ENCODE measurements around the gene EPHB4. TPM values are rescaled to one million over a fixed set of nuclear protein-coding genes. Genes with fewer than 3 reads are reported as not detected.
"Not testable (repeated sequence)": the region's sequence is repeated elsewhere in the genome, so short reads cannot be mapped to it uniquely, and the experiment has no call there.

The EPHB4 gene
- total and polyA plus RNA-seq, 2 experiments from 2014 or later: 29.5 to 53.6 TPM

- DNase-seq (ENCODE audit: low read depth in 1 of 2, low spot score in 1 of 2): no peak
- no peak overlapping the region for H3K27ac ChIP-seq
- H3K27me3 ChIP-seq: no peaks in the 10 kb centered on the region
- TF ChIP-seq CTCF (IDR thresholded peaks at IDR 0.05; ENCODE audit: low read depth, low read length): no peak
- H3K9me3 ChIP-seq (ENCODE audit: low read depth): no peaks in the 10 kb centered on the region
- H3K4me3 ChIP-seq: no peak overlapping the region
- no peaks in the 10 kb centered on the region for H3K4me1 ChIP-seq (ENCODE audit: low read depth)
- H3K36me3 ChIP-seq: no peaks in the 10 kb centered on the region
Observed at GRCh38 chr7:100764841-100765240, 62.5 kb downstream of the EPHB4 start.

- H3K36me3 ChIP-seq: no peaks in the 10 kb centered on the region
- H3K4me1 ChIP-seq (ENCODE audit: low read depth): no peaks in the 10 kb centered on the region
- H3K4me3 ChIP-seq: no peak overlapping the region
- H3K27me3 ChIP-seq: no peaks in the 10 kb centered on the region
- TF ChIP-seq CTCF (IDR thresholded peaks at IDR 0.05; ENCODE audit: low read depth, low read length): no peak
- H3K9me3 ChIP-seq (ENCODE audit: low read depth): no peaks in the 10 kb centered on the region
- H3K27ac ChIP-seq: no peak overlapping the region
- no peak for DNase-seq (ENCODE audit: low read depth in 1 of 2, low spot score in 1 of 2)
Observed at GRCh38 chr7:100763556-100764140, 63.7 kb downstream of the EPHB4 start.

GRCh38 chr7:100762841-100763240 lies 64.5 kb downstream of the EPHB4 start:
- not testable (repeated sequence) for H3K9me3 ChIP-seq (ENCODE audit: low read depth); DNase-seq (ENCODE audit: low read depth in 1 of 2, low spot score in 1 of 2); H3K27ac ChIP-seq; H3K36me3 ChIP-seq; H3K4me1 ChIP-seq (ENCODE audit: low read depth); H3K4me3 ChIP-seq; H3K27me3 ChIP-seq

GRCh38 chr7:100759357-100760171 lies 67.8 kb downstream of the EPHB4 start:
- Histone ChIP-seq H3K27me3 (no peaks in the 10 kb centered on the region), H3K9me3 (ENCODE audit: low read depth) (no peaks in the 10 kb centered on the region), H3K4me3 (no peak overlapping the region), H3K4me1 (ENCODE audit: low read depth) (no peaks in the 10 kb centered on the region), H3K27ac (no peak overlapping the region), H3K36me3 (no peaks in the 10 kb centered on the region)
- no peak for DNase-seq (ENCODE audit: low read depth in 1 of 2, low spot score in 1 of 2)
- no peak for TF ChIP-seq CTCF (IDR thresholded peaks at IDR 0.05; ENCODE audit: low read depth, low read length)

- Histone ChIP-seq H3K27me3 (no peaks in the 10 kb centered on the region), H3K4me3 (no peak overlapping the region), H3K27ac (no peak overlapping the region), H3K4me1 (ENCODE audit: low read depth) (no peaks in the 10 kb centered on the region), H3K36me3 (no peaks in the 10 kb centered on the region), H3K9me3 (ENCODE audit: low read depth) (no peaks in the 10 kb centered on the region)
- DNase-seq (ENCODE audit: low read depth in 1 of 2, low spot score in 1 of 2): peak in 1 of 2 donors; percentile 16
- no peak for TF ChIP-seq CTCF (IDR thresholded peaks at IDR 0.05; ENCODE audit: low read depth, low read length)
Observed at GRCh38 chr7:100753750-100754149, 73.6 kb downstream of the EPHB4 start.

- Histone ChIP-seq H3K27me3 (no peaks in the 10 kb centered on the region), H3K4me3 (no peak overlapping the region), H3K36me3 (no peaks in the 10 kb centered on the region), H3K9me3 (ENCODE audit: low read depth) (no peaks in the 10 kb centered on the region), H3K4me1 (ENCODE audit: low read depth) (no peaks in the 10 kb centered on the region), H3K27ac (no peak overlapping the region)
- no peak for TF ChIP-seq CTCF (IDR thresholded peaks at IDR 0.05; ENCODE audit: low read depth, low read length)
- DNase-seq (ENCODE audit: low read depth in 1 of 2, low spot score in 1 of 2): no peak
Observed at GRCh38 chr7:100752994-100753393, 74.3 kb downstream of the EPHB4 start.
